Stimulated activated CD4-positive, alpha-beta T cell treated with anti-CD3 and anti-CD28 coated beads, TNF-alpha, amount 100 ng/mL, for 1 hour (primary cell): ENCODE measurements around the gene AOPEP.
A peak's percentile ranks its signal among the peaks of the same experiment; 100 is the strongest.

Source experiments
- DNase-seq, 3 donors: peaks; one replicate each; pipeline ENCODE4 v3.0.0-alpha.2; 2020; ENCODE audit warnings: low read depth in 3 of 3, low spot score in 1 of 3

The AOPEP gene

DNA sequence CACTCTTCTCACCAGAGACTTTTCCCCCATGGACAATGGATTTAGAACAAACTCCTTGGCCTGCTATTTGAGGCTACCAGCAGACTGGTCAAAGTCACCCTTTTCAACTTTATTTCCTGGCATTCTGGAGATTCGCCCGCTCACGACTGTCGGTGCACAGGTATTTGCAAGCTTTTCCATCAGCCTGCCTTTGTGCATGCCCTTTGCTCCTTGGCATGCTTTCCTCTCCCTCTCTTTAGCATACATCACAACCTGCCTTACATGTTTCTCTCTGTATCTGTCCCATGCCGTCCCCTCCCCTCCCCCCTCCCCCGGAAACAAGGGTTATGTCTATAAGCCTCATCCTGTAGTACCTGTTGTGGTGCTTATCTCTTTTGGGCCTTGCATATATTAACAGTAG lies 257.1 kb downstream of the AOPEP start:
- DNase-seq: no peak

DNA sequence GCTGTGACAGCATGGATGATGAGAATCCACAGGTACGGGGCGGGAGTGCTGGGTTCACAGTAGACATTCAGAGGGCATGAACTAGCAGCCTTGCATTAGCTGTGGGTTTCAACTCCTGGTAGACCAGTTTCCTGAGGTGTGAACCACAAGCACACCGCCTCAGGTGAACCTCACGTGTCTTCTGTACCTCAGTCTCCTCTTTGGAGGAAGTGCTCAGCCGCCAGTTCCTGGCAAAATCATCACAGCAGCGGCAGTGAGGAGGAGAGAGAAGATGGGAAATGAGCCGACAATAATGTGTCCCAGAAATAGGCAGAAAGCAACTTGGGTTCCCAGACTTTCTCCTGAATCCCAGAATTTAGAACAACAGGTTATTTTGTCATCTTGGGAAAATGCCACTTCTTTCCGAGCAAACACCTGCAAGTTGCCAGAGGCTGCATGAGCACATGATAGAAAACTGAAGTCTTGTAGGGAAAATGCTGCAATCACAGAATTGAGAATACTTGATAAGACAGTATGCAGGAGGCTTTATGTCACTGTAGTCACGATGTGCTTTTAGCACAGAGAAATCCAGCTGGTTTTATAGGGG lies 258.5 kb downstream of the AOPEP start:
- no peak for DNase-seq

DNA sequence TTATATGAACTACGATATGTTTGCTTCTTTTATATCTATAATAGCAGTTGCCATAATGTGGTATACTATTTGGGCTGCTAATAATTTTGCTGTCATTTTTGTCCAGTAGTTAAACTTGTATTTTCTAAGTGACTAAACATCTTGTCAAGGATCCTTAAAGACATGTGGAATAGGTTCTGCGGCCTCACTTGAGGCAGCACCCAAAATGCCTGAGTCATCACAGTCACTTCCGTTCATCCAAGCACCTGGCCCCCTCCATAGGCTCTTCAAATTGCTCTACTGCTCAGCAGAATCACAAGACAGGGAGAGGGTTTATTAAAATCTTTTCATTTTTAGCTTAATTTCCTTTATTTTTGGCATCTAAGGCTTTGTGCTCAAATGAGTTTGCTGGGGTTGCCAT lies 259.1 kb downstream of the AOPEP start:
- DNase-seq: no peak

DNA sequence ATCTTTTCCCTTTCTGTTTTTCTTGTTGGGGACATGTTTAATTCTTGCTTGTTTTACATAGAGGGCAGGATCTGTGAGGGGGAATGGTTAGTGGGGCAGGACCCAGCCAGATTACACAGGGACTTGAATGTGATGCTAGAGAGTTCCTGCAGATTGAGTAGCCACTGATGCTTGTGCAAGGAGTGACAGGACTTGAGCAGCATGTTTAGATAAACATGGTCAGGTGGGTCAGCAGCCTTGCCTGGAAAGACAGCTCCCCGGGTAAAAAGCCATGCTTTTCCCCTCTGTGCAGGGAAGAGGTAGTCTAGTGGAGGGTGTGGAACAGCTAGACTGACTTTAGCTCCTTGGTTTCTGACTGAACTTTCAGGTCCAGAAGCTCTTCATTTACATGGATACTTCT lies 261.2 kb downstream of the AOPEP start:
- no peak for DNase-seq

DNA sequence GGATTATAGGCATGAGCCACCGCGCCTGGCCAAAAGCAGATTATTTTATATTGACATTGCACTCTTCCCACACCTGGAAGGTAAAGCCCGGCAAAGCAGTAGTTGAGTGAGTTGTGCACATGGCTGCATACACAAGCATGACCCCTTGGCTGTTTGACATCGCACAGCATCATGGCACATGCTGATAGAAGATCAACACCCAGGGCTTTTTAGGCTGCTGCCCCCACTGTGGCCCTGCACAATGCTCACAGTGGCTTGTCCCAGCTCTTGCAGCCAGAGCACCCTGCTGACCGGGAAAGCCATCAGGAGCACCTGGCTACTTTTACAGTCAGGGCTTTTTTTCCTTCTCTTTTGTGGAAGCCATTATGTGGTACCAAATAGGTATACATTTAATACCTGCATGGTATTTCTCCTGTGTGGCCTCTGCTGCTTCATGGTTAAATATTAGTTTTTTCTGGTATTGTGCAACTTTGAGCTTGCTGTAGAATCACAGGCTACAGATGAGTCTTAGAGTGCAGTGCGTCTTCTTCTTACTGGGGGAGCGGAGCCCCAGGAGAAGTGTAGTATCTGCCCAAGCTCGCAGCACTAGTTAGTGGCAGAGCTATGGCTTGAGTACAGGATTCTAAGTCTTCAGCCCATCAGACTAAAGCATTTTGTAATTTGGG lies 264.5 kb downstream of the AOPEP start:
- no peak for DNase-seq

DNA sequence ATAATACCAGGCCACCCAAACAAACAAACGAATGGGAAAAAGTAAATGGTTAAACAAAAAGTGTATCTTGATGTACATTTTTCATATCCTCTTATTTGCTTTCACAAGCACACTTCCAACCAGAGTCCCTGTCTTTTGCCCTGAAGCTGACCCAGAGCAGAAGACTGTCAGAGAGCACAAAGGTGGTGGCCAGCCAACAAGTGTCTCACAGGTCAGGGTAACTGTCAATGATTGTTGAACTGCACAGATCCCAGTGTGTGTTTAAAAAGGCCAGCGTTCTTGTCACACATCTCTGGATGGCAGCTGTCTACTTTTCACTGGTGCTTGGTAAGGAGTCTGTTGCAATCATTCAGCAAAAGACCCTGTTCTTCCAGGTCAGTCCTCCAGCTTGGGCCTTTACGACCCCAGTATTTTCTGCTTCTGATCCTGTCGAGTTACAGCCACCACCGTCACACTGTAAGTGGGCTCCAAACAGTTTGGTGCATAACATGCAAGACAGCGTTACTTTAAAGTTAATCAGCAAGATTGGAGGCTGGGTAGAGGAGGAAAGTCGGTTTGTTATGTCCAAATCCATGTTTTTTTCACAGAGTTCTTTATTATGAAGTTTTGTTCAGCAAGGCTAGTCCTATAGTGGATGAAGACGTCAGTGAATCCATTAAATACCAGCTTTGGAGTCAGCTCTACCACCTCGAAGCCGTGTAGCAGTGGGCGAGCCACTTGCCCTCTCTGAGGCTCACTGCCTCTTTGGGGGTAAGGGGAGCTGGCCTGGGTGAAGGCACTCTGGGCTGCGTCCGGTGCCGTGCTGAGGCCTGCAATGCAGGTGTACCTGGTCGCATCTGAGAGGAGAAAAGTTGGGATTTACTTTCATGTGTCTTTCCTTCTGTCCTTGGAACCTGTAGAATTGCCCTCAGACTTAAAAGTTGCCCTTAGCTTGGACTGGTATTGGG lies 265.7 kb downstream of the AOPEP start:
- DNase-seq: no peak

DNA sequence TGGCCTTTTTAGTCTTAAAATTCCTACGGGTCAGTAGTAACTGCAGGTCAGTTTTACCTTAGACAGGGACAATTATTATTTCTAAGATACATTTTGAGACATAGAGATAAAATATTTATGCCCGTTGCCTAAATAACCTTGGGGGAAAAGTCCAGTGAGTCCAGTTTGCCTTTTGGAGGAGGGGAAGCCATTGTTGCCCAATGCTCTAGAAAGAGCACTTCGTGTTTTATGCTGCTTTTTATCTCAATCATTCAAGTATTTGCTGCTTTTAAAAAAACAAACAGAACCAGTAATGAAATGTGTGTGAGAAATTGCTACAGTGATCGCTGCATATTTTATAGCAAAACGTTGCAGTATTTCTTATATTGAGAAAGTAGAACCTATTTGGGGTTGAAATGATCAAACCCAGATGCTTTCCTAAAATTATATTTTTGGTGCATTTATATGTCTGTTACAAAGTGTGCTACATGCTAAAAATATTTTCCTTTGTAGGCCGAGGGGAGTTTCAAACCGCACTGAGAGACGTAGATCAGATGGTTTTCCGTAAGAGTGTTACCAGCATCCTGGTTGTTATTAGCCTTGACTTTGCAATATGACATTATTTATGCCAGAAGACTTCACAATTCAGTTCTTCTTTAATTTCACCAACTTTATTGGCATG lies 266.8 kb downstream of the AOPEP start:
- DNase-seq: no peak

DNA sequence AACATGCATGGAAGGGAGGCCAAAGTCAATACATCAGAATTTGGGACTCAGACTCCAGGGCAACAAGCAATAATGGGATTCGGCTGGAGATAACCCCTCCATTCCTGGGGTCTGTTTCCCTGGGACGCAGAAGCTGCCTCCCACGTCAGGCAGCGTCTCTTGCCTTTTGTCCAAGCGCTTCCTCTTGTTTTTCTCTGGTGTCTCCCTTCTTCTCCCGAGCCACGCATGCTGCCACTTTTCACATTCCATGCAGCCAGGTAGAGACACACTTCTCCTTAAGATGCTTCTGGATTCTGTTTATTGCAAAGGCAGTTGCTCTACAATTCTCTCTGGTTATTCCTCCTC lies 267.3 kb downstream of the AOPEP start:
- no peak for DNase-seq

DNA sequence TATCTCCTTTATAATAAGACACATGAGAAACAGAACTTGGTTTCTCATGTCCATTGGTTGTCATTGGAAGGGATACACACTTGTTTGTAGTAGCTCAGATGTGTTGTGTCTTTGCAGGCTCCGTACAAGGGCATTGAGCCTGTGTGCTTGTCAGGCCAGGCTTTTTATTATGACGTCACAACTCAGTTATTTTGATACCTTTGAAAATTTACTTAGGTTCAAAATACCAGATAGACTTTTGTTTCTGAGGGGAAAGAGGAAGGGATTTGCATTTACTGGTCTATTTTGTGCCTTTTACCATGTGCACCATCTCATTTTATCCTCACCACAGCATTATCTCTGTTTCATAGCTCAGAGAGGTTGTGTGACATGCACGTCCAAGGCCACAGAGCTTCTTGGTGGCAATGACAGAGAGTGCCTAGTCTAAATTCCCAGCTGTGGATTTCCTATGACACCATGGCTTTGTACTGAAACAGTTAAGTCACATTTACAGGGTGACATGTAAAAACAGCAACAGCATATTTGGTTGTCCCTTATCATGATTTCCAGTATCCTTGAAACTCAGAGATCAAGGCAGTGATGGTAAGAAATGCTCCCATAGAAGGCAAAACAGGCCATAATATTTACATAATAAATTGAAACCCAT lies 268.7 kb downstream of the AOPEP start:
- no peak for DNase-seq

DNA sequence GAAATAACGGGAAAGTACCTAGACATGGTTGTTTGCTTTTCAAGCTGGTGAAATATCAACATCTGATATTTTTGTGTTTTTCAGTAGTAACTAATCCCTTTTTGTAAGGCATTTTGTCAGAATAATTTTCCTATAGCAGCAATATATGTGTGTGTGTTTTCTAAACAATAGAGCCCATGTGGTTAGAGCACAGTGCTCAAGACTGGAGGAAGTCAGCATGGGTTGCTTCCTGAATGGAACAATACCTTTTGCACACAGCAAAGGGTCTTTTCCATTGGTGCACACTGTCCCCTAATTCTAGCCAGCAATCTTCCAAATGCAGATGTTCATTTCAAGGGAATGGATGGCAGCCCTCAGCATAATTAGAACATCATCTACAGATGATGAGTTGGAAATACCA lies 270.1 kb downstream of the AOPEP start:
- no peak for DNase-seq

DNA sequence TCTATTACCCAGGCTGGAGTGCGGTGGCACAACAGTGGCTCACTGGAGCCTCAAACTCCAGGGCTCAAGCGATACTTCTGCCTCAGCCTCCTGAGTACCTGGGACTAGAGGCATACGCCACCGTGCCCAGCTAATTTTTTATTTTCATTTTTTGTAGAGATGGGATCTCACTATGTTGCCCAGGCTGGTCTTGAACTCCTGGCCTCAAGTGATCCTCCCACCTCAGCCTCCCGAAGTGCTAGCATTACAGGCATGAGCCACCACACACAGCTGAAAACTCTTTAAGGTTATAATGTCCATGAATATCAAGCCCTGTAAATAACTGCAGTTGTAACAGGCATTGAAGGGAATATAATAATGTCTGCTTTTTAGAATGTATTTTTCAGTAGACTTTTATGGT lies 271.2 kb downstream of the AOPEP start:
- no peak for DNase-seq

DNA sequence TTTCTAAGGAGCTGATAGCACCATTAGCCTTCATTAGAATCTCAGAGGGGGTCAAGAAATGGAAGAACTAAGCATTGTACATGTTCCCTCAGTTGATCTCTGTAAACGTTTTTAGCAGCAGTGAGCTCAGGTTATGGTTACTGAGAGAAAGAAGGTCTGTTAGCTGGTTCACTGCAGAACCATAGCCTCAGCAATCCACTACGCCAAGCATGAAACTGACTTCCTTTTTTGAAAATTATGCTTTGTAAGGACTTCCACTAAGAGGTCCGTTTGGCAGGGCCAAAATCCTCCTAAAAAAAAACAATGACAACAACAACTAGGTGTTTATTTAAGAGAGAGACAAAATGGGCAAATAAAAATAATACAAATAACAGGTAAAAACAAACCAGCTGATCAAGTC lies 273.3 kb downstream of the AOPEP start:
- DNase-seq: no peak

DNA sequence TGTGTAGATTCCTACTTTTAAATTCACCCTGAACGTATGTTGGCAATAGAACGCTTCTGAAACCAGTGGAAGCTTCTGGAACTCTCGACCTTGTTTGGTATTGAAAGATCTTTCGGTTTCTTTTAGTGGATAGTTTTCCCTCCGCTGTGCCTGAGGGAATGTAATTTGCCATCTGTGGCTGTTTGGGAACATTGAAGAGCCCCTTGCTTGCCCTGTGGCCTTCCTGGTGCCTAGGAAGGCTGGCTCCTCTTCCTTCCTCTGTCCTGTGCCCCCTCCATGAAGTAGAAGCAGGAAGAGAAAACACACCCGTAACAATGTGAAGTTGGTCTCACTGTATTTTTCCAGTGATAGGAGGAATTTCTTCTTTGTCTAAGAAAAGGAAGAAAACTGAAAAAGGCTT lies 274.3 kb downstream of the AOPEP start:
- DNase-seq: no peak

DNA sequence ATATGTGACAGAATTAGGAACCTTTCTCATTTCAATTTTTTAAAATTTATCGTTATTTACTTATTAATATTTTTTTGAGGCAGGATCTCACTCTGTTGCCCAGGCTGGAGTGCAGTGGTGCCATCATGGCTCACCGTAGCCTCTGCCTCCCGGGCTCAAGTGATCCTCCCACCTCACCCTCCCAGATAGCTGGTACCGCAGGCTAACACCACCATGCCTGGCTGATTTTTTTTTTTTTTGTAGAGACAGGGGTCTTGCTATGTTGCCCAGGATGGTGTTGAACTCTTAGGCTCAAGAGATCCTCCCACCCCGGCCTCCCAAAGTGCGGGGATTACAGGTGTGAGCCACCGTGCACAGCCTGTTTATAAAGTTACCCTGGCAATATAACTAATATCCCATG lies 275.2 kb downstream of the AOPEP start:
- no peak for DNase-seq

DNA sequence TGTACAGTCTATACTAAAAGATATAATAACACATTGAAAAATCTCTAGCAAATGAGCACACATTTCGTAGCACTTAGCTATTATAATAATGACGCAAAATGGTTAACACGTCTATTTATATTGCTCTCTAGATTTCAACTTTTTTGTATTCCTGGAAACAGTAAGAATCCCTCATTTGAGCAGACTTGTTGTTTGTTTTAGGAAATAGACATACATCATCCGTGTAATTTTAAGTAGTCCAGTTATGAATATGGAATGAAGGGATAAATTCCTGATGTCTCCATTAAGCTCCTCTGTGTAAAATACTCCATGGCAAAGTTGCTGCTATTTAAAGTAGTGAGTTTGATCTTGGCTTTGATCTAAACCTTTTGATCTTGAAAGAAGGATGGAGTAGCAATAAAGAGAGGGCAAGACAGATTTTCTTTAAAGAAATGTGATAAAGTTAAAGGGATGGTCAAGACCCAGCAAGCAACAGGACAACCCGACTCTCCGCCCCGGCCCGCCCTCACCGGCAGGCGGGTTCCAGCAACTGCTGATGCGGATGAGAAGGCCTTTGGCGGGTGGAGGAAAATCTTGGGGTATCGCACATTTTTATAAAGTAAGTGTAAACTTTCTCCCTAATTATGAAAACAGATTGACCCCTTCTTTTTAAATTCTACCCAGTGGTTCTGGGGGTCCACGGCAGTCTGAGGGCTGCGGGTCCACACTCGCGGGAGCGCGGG lies 277.4 kb downstream of the AOPEP start:
- DNase-seq: no peak

DNA sequence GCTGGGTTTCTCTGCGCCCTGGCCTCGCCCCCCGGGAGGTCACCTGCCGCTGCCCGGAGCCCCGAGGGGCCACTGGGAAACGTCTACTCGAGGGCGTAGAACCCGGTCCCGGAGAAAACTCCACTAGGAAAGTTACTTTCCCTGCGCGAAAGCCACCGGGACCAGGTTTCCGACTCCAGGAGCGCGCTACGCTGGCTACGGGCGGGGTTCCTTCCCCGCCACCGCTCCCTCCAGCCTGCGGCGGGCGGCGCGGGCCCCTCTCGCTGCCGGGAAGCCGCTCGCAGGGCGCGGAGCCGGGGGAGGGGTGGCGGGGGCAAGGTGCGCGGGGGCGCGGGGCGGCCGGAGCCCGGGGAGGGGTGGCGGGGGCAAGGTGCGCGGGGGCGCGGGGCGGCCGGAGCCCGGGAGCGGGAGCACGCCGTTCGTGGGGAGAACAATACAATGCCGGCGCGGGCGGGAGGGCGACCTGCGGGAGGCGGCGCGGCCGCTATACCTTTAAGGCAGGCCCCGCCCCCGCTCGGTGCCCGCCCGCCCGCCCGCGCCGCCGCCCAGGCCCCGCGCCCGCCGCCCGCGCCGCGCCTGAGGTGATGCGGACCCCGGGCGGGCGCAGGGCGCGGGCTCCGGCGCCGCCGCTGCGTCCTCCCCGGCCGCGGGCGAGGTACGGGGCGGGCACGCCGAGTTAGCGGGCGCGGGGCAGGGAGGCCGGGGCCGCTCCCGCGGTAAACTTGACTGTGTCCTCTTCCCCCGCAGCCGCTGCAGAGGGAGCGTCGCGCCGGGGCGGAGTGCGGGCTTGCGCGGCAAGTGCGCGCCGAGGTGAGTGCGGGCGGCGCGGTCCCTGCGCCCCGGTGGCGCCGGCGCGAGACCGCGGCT lies 278.1 kb downstream of the AOPEP start:
- peak in 1 of 3 donors; percentile 20 for DNase-seq

DNA sequence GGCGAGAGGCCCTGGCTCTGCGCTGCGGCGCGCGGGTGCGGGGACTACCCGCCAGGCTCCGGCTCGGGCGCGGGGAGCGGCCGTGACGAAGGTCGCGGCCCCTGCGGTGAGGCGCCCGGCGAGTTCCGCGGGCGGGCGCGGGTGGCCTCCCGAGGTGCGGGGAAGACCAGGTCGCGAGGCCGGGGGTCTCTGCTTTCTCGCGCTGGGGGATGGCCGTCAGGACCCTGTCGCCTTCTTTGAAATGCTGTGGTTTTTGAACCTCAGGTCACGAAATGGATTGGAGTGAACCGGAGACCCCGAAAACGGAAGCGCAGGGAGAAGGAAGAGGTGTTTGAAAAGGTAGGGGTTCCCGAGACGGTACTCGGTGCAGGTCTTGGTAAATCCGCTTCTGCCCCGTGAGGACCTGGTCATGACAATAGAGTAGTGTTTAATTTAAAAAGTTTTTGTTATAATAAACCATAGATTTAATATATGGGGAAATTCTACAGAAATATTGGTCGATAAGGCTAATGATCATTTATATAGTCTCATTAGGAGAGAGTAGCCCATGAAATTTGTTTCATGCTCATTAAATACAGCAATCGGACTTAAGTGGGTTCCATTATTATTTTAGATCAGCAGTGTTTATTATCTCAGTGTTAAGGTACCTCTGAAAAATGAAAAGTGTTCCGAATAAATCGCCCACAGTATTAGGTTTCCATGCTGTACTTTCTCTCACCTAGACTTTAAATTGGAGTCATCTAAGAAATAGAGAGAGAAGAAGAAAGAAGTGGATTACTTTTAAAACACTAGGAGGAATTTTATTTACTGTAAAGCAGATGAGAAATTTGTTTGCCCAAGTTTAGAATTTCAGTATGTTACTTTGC lies 279.0 kb downstream of the AOPEP start:
- DNase-seq: no peak

DNA sequence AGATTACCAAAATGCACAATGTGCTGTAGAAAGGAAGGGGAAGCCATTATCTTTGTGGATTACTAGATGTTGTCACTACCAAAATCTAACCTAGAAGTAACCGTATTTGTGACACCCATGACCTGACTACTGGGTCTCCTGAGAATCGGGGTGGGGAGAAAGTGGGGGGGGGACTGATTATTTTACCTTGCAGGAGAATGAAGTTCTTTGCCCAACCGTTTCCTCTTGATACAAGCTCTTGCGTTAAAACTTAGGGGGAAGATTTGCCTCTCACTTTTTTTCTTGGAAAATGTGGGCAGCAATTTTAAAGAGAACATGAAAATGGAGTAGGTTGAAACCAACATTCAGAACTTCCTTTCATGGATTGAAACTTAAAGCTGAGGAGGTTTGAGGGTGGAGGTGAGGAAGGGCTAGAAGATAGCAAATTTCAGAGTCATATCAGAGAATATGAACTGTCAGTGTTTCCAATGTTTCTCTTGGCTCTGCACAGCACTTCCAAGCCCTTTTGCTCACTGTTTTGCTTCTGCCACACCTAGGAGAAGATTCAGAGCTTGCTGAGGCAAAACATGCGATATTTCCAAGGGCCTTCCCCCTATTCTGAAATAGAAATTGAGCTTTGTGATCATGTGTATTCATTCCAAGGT lies 280.8 kb downstream of the AOPEP start:
- DNase-seq: no peak
